GM23338 (cell line): ENCODE results near the gene GCN1. TPM values are rescaled to one million over a fixed set of nuclear protein-coding genes. Genes with fewer than 3 reads are reported as not detected.

Experiments used
- ATAC-seq: fragments of 200-7000 bp; cut with Tn5 transposase; 3 replicates; pipeline ENCODE4 v1.9.1; 2020
- DNase-seq: peaks from one replicate; pipeline ENCODE4 v3.0.0-alpha.2; 2015; ENCODE audit warnings: low spot score
- H2AFZ ChIP-seq: fragments of 200-600 bp; sonication (generic); 2 replicates; pipeline ENCODE4 v1.8.0; 2016; ENCODE audit warnings: antibody characterized with exemption, mild to moderate bottlenecking, moderate library complexity
- H3F3A ChIP-seq: fragments of 200-600 bp; sonication (generic); replicated peaks from 2 replicates; pipeline ENCODE4 v1.8.0; 2017; ENCODE audit warnings: antibody characterized with exemption, mixed run types, low read depth
- H3K27ac ChIP-seq: fragments of 200-600 bp; sonication (generic); 2 replicates; pipeline ENCODE4 v1.6.1; 2016; ENCODE audit warnings: low read depth
- H3K27me3 ChIP-seq: fragments of 200-600 bp; sonication (generic); 2 replicates; pipeline ENCODE4 v1.8.0; 2016; ENCODE audit warnings: mild to moderate bottlenecking, mixed run types, moderate library complexity; ENCODE audit not compliant: insufficient read depth
- H3K36me3 ChIP-seq: fragments of 200-600 bp; sonication (generic); 2 replicates; pipeline ENCODE4 v1.8.0; 2016; ENCODE audit warnings: mild to moderate bottlenecking; ENCODE audit not compliant: insufficient read depth
- H3K4me1 ChIP-seq: fragments of 200-600 bp; sonication (generic); 2 replicates; pipeline ENCODE4 v1.8.0; 2016; ENCODE audit warnings: mild to moderate bottlenecking, moderate library complexity; ENCODE audit not compliant: insufficient read depth
- H3K4me2 ChIP-seq: fragments of 200-600 bp; sonication (generic); 2 replicates; pipeline ENCODE4 v1.7.1; 2017; ENCODE audit warnings: mixed run types
- H3K4me3 ChIP-seq: fragments of 200-600 bp; sonication (generic); 2 replicates; pipeline ENCODE4 v1.6.1; 2016; ENCODE audit warnings: mixed run types
- H3K79me2 ChIP-seq: fragments of 200-600 bp; sonication (generic); replicated peaks from 2 replicates; pipeline ENCODE4 v1.8.0; 2017; ENCODE audit warnings: mild to moderate bottlenecking; ENCODE audit not compliant: insufficient read depth
- H3K9me2 ChIP-seq: fragments of 200-600 bp; sonication (generic); 2 replicates; pipeline ENCODE4 v1.8.0; 2017; ENCODE audit not compliant: insufficient read depth
- H4K20me1 ChIP-seq: fragments of 200-600 bp; sonication (generic); replicated peaks from 2 replicates; pipeline ENCODE4 v1.8.0; 2017; ENCODE audit warnings: mild to moderate bottlenecking; ENCODE audit not compliant: insufficient read depth
- H3K27ac Mint-ChIP-seq: 2 replicates; pipeline ENCODE4 v1.8.0; 2020; ENCODE audit warnings: inconsistent platforms, mild to moderate bottlenecking, moderate library complexity, mixed read lengths
- H3K27me3 Mint-ChIP-seq: 3 replicates; pipeline ENCODE4 v1.8.0; 2022; ENCODE audit warnings: low read depth, mild to moderate bottlenecking, moderate library complexity, mixed read lengths, inconsistent platforms; ENCODE audit not compliant: insufficient read depth, poor library complexity
- H3K36me3 Mint-ChIP-seq: 3 replicates; pipeline ENCODE4 v1.8.0; 2021; ENCODE audit warnings: low read depth, mild to moderate bottlenecking, inconsistent platforms, moderate library complexity, mixed read lengths
- H3K4me1 Mint-ChIP-seq: 3 replicates; pipeline ENCODE4 v1.8.0; 2020; ENCODE audit warnings: mild to moderate bottlenecking, inconsistent platforms, mixed read lengths
- H3K4me3 Mint-ChIP-seq: 3 replicates; pipeline ENCODE4 v1.8.0; 2021; ENCODE audit warnings: moderate library complexity, mild to moderate bottlenecking, inconsistent platforms, mixed read lengths
- H3K9me3 Mint-ChIP-seq: 3 replicates; pipeline ENCODE4 v1.8.0; 2020; ENCODE audit warnings: moderate library complexity, mild to moderate bottlenecking, inconsistent platforms, mixed read lengths
- CREB1 ChIP-seq: fragments of 250-450 bp; sonication (Bioruptor Pico); IDR thresholded peaks from 2 replicates; pipeline ENCODE4 v1.5.0; 2020; ENCODE audit warnings: low read depth, mild to moderate bottlenecking, moderate library complexity
- CTCF ChIP-seq, 2 experiments: fragments of 200-600 bp in 1 of 2; sonication (generic) in 1 of 2; conservative IDR thresholded peaks; 2 replicates each; pipeline versions ENCODE4 v1.5.1 to v1.6.1; 2016 to 2017; ENCODE audit warnings: antibody characterized with exemption in 2 of 2, low read depth in 2 of 2, mild to moderate bottlenecking in 2 of 2, moderate library complexity in 1 of 2
- ETS1 ChIP-seq: IDR thresholded peaks from 2 replicates; pipeline ENCODE4 v1.6.1; 2016; ENCODE audit warnings: antibody characterized with exemption
- EZH2 ChIP-seq: fragments of 200-600 bp; sonication (generic); IDR thresholded peaks from one replicate; pipeline ENCODE4 v1.8.0; 2017; ENCODE audit warnings: antibody characterized with exemption, mild to moderate bottlenecking, low read depth; ENCODE audit not compliant: unreplicated experiment
- EZH2phosphoT487 ChIP-seq: fragments of 200-600 bp; sonication (generic); IDR thresholded peaks from one replicate; pipeline ENCODE4 v1.8.1; 2018; ENCODE audit warnings: antibody characterized with exemption; ENCODE audit not compliant: unreplicated experiment
- JUNB ChIP-seq: IDR thresholded peaks from one replicate; pipeline ENCODE4 v1.6.1; 2016; ENCODE audit warnings: antibody characterized with exemption; ENCODE audit not compliant: unreplicated experiment
- NANOG ChIP-seq: IDR thresholded peaks from 2 replicates; pipeline ENCODE4 v1.6.1; 2016; ENCODE audit warnings: antibody characterized with exemption, borderline replicate concordance
- POLR2AphosphoS5 ChIP-seq: IDR thresholded peaks from 2 replicates; pipeline ENCODE4 v1.6.1; 2016; ENCODE audit warnings: antibody characterized with exemption, low read depth
- REST ChIP-seq: IDR thresholded peaks from one replicate; pipeline ENCODE4 v1.6.1; 2018; ENCODE audit warnings: antibody characterized with exemption; ENCODE audit not compliant: unreplicated experiment
- ZNF114 ChIP-seq: fragments of 250-450 bp; sonication (Bioruptor Pico); IDR thresholded peaks from 2 replicates; pipeline ENCODE4 v1.5.0; 2020; ENCODE audit warnings: mild to moderate bottlenecking, moderate library complexity
- ZNF331 ChIP-seq: fragments of 250-450 bp; sonication (Bioruptor Pico); IDR thresholded peaks from 2 replicates; pipeline ENCODE4 v1.5.0; 2020; ENCODE audit warnings: low read depth, mild to moderate bottlenecking, moderate library complexity
- polyA plus RNA-seq: library from polyadenylated mRNA; unstranded; fragments of >200 nt; fragmentation: Nextera tagmentation; extraction: Ambion mirVana; gene quantifications from 2 replicates; pipeline ENCODE4 v1.2.1, GENCODE V29; 2016
- total RNA-seq: library from RNA; depleted of rRNA; stranded (reverse); fragments of >200 nt; shearing (Covaris generic); gene quantifications from 2 replicates; pipeline ENCODE4 v1.2.3, GENCODE V29; 2014

GCN1 gene
- total and polyA plus RNA-seq, 2 experiments from 2014 or later: 18.0 to 177 TPM

GRCh38 chr12:120131116-120131515, 63.4 kb downstream of the GCN1 start:
- H3K27ac Mint-ChIP-seq: no peak overlapping the region
- Histone ChIP-seq H3K9me2 (no peaks in the 10 kb centered on the region), H3K4me3 (no peak overlapping the region), H4K20me1 (peaks cover 12% of the 10 kb centered on the region), H2AFZ (no peak overlapping the region), H3K79me2 (no peaks in the 10 kb centered on the region), H3K27ac (no peak overlapping the region), H3F3A (peaks cover 4% of the 10 kb centered on the region; the same call in 1 of the 2 replicates), H3K4me1 (peaks cover 11% of the 10 kb centered on the region), H3K4me2 (no peak overlapping the region), H3K36me3 (peaks cover 74% of the 10 kb centered on the region), H3K27me3 (no peaks in the 10 kb centered on the region)
- peaks cover 99% of the 10 kb centered on the region for H3K36me3 Mint-ChIP-seq
- DNase-seq (no peak), ATAC-seq (no peak)
- no peaks in the 10 kb centered on the region for H3K9me3 Mint-ChIP-seq
- H3K4me1 Mint-ChIP-seq: peaks cover 17% of the 10 kb centered on the region; the same call in 2 of the 3 replicates
- TF ChIP-seq REST: no peak
- H3K27me3 Mint-ChIP-seq: peaks cover 8% of the 10 kb centered on the region
- H3K4me3 Mint-ChIP-seq: no peak overlapping the region

- no peaks in the 10 kb centered on the region for H3K79me2 ChIP-seq
- H2AFZ ChIP-seq: no peak overlapping the region
- Mint-ChIP-seq H3K27me3 (peaks cover 8% of the 10 kb centered on the region), H3K9me3 (no peaks in the 10 kb centered on the region), H3K27ac (no peak overlapping the region), H3K36me3 (peaks cover 94% of the 10 kb centered on the region), H3K4me1 (peaks cover 17% of the 10 kb centered on the region; the same call in 2 of the 3 replicates), H3K4me3 (no peak overlapping the region)
- H3K36me3 ChIP-seq: peaks cover 63% of the 10 kb centered on the region
- H3K4me1 ChIP-seq: peaks cover 11% of the 10 kb centered on the region
- ATAC-seq: no peak
- no peaks in the 10 kb centered on the region for H3K9me2 ChIP-seq
- no peak for DNase-seq
- H3K27me3 ChIP-seq: no peaks in the 10 kb centered on the region
- H3F3A ChIP-seq: peaks cover 7% of the 10 kb centered on the region; the same call in 1 of the 2 replicates
- H3K27ac ChIP-seq: peak overlapping the region; percentile 19; the same call in 1 of the 2 replicates
- no peak overlapping the region for H3K4me3 ChIP-seq
- H3K4me2 ChIP-seq: no peak overlapping the region
- peaks cover 19% of the 10 kb centered on the region for H4K20me1 ChIP-seq
- TF ChIP-seq JUNB: no peak
- no peak for TF ChIP-seq EZH2
- no peak for TF ChIP-seq NANOG
- TF ChIP-seq ZNF331: no peak
- TF ChIP-seq ETS1: no peak
- TF ChIP-seq REST: no peak
- TF ChIP-seq ZNF114: no peak
- TF ChIP-seq POLR2AphosphoS5: no peak
- no peak for TF ChIP-seq CREB1
- TF ChIP-seq EZH2phosphoT487: no peak
- no peak for TF ChIP-seq CTCF (conservative IDR thresholded peaks at IDR 0.05; ENCODE audit: low read depth in 2 of 2)
These were observed 64.5 kb downstream of the GCN1 start for GRCh38 chr12:120130011-120130410.
